HG02759 (cell line): ENCODE data around the gene ODF4.
"Not testable (repeated sequence)": the region's sequence is repeated elsewhere in the genome, so short reads cannot be mapped to it uniquely, and the experiment has no call there.

Source experiments
- ATAC-seq: cut with Tn5 transposase; IDR thresholded peaks from one replicate; pipeline ENCODE4 v1.9.1; 2021; ENCODE audit warnings: mild to moderate bottlenecking, moderate library complexity; ENCODE audit not compliant: unreplicated experiment

Gene ODF4

GRCh38 chr17:8324923-8325322 is 14.7 kb upstream of the ODF4 start:
- ATAC-seq, result no peak

GRCh38 chr17:8326511-8327302 is 12.9 kb upstream of the ODF4 start:
- ATAC-seq, result no peak

- ATAC-seq, result no peak
These were observed 12.4 kb upstream of the ODF4 start for GRCh38 chr17:8327303-8327649.

DNA sequence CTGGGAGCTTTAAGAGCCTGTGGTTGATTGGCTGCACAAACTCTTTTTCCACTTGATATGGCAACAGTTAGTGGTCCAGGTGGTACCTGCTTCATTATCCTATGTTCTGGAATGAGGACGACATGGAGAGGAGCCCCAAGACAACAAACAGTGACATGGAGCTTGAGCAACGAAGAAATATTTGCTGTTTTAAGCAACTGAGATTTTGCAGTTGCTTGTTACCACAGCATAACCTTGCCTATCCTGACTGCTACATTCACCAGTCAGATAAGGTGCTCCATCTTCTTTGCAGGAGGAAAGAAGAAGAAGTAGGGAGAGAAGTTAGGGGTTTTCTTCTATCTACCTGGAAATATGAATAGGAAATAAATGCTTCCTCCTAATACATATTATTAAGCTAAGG is 7.5 kb upstream of the ODF4 start:
- ATAC-seq, result no peak

GRCh38 chr17:8332688-8333087 is 7.0 kb upstream of the ODF4 start:
- no peak for ATAC-seq

DNA sequence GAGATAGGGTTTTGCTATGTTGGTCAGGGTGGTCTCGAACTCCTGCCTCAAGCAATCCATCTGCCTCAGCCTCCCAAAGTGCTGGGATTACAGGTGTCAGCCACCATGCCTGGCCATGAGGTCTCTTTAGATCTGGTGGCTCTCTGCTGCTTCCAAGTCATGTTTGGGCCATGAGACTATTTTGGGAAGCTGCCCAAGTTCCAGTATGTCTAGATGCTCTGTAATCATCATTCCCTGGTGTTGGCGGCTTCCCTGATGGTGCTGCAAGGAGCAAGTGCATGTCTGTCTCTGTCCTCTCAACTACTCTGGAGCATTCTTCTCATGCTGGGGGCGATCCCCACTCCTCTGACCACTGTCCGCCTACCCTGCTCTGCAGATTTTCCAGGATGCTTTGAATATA is 6.4 kb upstream of the ODF4 start:
- ATAC-seq, result no peak

- ATAC-seq, result no peak
These were observed 1.6 kb upstream of the ODF4 start for GRCh38 chr17:8337802-8338752.

DNA sequence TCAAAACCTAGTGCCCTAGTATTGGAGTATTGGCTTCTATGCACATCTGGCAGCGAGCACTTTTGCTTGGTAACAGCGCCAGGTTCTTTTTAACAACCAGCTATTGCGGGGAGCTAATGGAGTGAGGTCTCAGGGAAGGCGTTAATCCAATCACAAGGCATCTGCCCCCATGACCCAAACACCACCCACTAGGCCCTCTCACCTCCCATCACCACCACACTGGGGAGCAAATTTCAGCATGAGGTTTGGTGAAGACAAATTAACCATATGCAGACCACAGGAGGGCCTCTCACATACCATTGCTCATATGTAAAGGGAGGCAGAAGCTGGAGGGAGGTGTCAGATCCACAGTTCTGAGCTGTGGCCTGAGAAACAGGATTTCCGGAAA is 893 bp upstream of the ODF4 start:
- ATAC-seq, result no peak

DNA sequence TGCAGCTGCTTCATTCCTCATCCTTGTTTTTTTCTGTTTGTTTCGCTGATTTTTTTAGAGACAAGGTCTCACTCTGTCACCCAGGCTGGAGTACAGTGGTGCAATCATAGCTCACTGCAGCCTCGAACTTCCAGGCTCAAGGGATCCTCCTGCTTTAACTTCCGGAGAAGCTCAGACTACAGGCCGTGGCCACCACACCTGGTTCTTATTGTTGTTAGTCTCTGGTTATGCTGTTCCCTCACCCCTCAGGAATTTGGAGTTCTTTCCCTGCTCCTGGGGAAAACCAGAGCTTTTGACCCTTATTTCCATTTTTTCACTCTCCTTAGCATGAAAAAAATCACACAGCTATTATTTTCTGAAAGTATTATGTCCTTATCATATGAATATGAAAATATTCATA is 1.8 kb downstream of the ODF4 start:
- no peak for ATAC-seq

- ATAC-seq, result no peak
These were observed 5.5 kb downstream of the ODF4 start for GRCh38 chr17:8345052-8345690.

- no peak for ATAC-seq
These were observed 6.5 kb downstream of the ODF4 start for GRCh38 chr17:8345951-8346665.

GRCh38 chr17:8347001-8347400 is 7.4 kb downstream of the ODF4 start:
- ATAC-seq, result not testable (repeated sequence)

- no peak for ATAC-seq
These were observed 10.7 kb downstream of the ODF4 start for GRCh38 chr17:8350339-8350738.

GRCh38 chr17:8353736-8354135 is 14.1 kb downstream of the ODF4 start:
- no peak for ATAC-seq

DNA sequence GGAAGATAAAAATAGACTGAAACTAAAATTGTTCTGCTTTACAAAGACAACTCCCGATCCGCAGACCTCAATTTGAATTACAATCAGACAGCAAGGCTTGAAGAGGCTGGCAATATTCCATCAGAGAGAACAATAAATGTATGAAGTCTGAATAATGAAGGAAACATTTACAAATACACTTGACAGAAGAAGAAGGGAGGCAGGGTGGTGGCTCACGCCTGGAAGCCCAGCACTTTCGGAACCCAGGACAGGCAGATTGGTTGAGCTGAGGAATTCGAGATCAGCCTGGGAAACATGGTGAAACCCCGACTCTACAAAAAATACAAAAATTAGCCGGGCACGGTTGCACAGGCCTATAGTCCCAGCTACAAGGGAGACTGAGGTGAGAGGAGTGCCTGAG is 14.6 kb downstream of the ODF4 start:
- ATAC-seq, result no peak

DNA sequence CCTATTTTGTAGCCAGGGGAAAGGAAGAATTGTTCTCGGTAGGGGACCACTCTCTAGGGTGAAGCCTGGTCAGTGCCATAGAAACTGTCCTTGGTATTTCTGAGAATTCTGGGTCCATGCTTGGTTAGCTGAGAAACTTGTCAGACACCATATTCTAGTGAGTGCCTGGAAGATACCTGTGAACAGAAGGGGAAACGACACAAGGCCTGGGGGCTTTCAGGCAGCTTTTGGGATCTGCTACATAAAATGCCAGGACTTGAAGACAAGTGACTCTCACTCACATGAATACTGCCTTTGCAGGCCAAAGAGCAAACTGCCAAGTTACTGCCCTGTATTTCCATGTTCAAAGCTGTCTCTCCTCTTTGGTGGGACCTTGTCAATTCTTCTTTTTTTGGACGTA is 18.3 kb downstream of the ODF4 start:
- ATAC-seq, result no peak

DNA sequence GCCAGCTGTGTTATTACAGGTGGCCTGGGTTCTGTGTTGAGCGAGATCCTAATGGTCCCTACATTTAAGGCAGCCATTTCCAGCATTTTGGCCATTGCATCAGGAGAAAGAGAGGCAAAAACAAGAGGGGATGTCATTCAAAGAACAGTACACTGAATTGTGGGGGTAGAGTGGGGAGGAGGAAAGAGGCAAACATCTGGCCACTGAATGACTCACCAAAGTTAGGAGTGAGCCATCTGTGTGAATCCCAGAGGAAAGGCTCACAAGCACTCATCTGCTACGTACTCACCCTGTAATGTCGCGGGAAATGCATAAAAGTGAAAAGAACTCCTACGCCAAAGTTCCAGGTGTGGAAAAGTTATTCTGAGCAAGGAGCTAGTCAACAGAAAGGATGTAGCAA is 20.1 kb downstream of the ODF4 start:
- ATAC-seq, result no peak

GRCh38 chr17:8360260-8360659 is 20.6 kb downstream of the ODF4 start:
- ATAC-seq, result no peak

GRCh38 chr17:8360751-8361150 is 21.1 kb downstream of the ODF4 start:
- ATAC-seq, result no peak

DNA sequence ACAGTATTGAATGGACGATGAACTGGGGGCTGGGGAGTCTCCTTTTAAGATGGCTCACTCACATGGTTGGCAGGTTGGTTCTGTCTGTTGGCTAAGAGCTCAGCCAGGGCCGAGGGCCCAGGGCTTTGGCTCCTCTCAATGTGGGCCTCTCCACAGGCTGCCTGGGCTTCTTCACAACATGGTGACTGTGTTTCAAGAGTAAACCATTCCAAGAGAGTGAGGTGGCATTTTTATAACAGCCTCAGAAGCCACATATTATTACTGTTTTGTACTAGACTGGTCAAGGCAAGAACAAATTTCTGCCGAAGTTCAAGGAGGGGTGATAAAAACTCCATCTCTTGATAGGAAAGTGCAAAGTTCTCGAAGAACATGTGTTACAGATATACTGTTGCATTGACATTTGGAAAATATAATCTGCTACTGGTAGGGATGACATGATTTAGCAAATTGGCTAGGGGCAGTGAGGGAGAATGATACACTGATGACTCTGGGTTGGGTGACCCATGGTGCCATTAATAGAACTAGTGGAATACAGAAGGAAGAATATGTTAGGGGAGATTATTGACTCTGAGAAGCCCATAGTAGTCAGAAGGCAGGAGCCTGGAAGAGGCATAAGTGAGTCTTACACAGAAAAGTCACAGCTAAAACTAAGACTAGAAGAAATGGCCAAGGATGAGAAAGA is 23.2 kb downstream of the ODF4 start:
- no peak for ATAC-seq
